SU-DHL-6 (cell line): ENCODE measurements around the gene FBXW7.

Experiments used
- CTCF ChIP-seq: fragments of 200-600 bp; sonication (generic); IDR thresholded peaks from one replicate; pipeline ENCODE4 v1.5.1; 2017; ENCODE audit warnings: antibody characterized with exemption, mild to moderate bottlenecking, low read length, moderate library complexity; ENCODE audit not compliant: insufficient read depth, poor library complexity, severe bottlenecking
- EZH2phosphoT487 ChIP-seq: fragments of 200-600 bp; sonication (generic), shearing (Covaris generic); conservative IDR thresholded peaks from 2 replicates; pipeline ENCODE4 v1.6.1; 2018; ENCODE audit warnings: mild to moderate bottlenecking, antibody characterized with exemption, low read length, moderate library complexity, mixed read lengths

- TF ChIP-seq CTCF (no peak), EZH2phosphoT487 (no peak)
Observed at GRCh38 chr4:152565333-152565732, 29.4 kb upstream of the FBXW7 start.
